ENCODE results near the gene BCAP31. TPM values are rescaled to one million over a fixed set of nuclear protein-coding genes. Genes with fewer than 3 reads are reported as not detected.
A peak's percentile ranks its signal among the peaks of the same experiment; 100 is the strongest.
"Not testable (repeated sequence)": the region's sequence is repeated elsewhere in the genome, so short reads cannot be mapped to it uniquely, and the experiment has no call there.

Gene BCAP31
- total RNA-seq, 1 experiment from 2014 or later, result 289 TPM

DNA sequence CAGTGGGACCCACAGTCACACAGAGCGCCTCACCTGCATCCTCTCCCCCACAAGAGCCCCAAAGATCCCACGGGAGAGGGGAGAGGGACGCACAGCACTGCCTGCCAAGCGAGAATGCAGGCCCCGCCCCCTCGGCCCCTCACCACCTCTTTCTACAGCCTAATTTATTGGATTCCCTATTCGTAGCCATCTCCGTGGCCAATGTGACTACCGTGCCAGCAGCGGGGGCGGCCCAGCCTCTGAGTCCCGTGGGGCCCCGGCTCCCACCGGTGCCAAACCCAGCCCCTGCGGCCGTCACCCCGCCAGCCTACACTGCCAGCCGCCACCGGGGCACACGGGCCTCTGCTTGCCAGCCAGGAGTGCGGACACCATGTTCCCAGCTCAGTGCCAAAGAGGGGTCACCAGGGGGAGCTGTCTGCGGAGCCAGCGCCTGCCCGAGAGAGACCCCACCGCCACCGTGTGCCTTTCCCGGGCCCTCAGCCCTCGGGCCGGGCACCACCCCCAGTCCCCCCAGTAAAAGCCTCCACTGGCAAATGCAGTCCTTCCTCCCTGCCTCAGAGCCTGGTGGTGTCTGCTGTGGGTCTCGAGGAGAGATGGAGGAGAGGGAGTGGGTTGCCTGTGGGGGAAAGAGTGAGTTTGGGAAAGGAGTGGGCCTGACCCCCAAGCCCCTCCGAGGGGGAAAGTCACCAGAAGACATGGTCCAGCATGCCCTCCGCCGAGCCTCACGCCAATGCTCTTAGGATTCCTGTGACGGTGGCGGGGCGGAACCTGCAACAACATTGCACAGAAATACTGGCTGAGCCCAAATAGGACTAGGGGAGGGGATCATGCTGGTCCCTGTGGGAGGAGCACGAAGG is 20.3 kb upstream of the BCAP31 start:
- intact Hi-C loops (cut with micrococcal nuclease), result no loop called here
- no peak overlapping the region for H2AFZ ChIP-seq (ENCODE audit: low read length)
- TF ChIP-seq, protein P1, sequence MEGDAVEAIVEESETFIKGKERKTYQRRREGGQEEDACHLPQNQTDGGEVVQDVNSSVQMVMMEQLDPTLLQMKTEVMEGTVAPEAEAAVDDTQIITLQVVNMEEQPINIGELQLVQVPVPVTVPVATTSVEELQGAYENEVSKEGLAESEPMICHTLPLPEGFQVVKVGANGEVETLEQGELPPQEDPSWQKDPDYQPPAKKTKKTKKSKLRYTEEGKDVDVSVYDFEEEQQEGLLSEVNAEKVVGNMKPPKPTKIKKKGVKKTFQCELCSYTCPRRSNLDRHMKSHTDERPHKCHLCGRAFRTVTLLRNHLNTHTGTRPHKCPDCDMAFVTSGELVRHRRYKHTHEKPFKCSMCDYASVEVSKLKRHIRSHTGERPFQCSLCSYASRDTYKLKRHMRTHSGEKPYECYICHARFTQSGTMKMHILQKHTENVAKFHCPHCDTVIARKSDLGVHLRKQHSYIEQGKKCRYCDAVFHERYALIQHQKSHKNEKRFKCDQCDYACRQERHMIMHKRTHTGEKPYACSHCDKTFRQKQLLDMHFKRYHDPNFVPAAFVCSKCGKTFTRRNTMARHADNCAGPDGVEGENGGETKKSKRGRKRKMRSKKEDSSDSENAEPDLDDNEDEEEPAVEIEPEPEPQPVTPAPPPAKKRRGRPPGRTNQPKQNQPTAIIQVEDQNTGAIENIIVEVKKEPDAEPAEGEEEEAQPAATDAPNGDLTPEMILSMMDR (conservative IDR thresholded peaks at IDR 0.05; ENCODE audit: low read depth, low read length), result peak; percentile 40; the same call in 1 of the 2 replicates
- no peak for TF ChIP-seq EZH2phosphoT487 (IDR thresholded peaks at IDR 0.05; ENCODE audit: borderline replicate concordance, low read length)
- TF ChIP-seq EZH2 (IDR thresholded peaks at IDR 0.05; ENCODE audit: low read length, unreplicated experiment), result no peak
- CTCF ChIA-PET, result no interaction called here
- H3F3A ChIP-seq (ENCODE audit: low read length, unreplicated experiment), result no peaks in the 10 kb centered on the region
- H3K9me3 ChIP-seq (ENCODE audit: low read length), result no peaks in the 10 kb centered on the region
- no peak overlapping the region for H3K4me3 ChIP-seq (ENCODE audit: low read length)
- no peaks in the 10 kb centered on the region for H3K27me3 ChIP-seq (ENCODE audit: low read length)
- POLR2A ChIA-PET (ENCODE audit: unreplicated experiment), result no interaction called here
- H4K20me1 ChIP-seq (ENCODE audit: low read length), result no peaks in the 10 kb centered on the region
- no peak overlapping the region for H3K9ac ChIP-seq (ENCODE audit: low read length)
- no peaks in the 10 kb centered on the region for H3K4me1 ChIP-seq (ENCODE audit: insufficient read depth, low read length)
- no peak overlapping the region for H3K27ac ChIP-seq (ENCODE audit: low read length)
- H3K4me2 ChIP-seq (ENCODE audit: low read length), result peak overlapping the region; percentile 28; the same call in 1 of the 2 replicates
- ATAC-seq (0 out of 2 replicates have a peak, but pooled peaks have one; percentile 24), DNase-seq (peak; percentile 7)
- no peaks in the 10 kb centered on the region for H3K79me2 ChIP-seq (ENCODE audit: low read length)
- no peaks in the 10 kb centered on the region for H3K9me2 ChIP-seq (replicated peaks; ENCODE audit: low read length)
- H3K36me3 ChIP-seq (ENCODE audit: low read depth, low read length), result no peaks in the 10 kb centered on the region
- BruUV-seq (replicated peaks), result no TSS peak

DNA sequence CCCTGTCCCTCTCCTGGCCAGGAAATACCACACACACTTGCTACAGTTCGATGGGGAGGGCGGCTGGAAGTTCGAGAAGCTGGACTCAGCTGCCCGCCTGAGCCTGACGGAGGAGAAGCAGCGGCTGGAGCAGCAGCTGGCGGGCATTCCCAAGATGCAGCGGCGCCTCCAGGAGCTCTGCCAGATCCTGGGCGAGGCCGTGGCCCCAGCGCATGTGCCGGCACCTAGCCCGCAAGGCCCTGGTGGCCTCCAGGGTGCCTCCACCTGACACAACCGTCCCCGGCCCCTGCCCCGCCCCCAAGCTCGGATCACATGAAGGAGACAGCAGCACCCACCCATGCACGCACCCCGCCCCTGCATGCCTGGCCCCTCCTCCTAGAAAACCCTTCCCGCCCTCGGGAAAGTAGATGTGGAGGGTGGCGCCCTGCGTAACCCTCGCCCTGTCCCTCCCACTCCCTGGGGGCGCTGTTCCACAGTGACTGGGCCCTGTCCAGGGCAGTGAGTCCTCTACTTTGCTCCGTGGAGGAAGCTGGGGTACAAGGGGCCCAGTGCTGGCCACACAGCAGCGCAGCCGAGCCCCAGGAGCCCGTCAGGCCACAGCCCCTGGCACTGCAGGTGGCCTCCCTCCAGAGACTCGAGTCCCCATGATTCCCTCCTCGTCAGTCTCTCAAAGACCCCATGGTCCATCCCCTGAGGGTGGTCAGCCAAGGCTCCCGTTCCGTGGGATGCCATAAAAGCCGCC is 19.5 kb upstream of the BCAP31 start:
- H3K36me3 ChIP-seq (ENCODE audit: low read depth, low read length); H3F3A ChIP-seq (ENCODE audit: low read length, unreplicated experiment); H3K27ac ChIP-seq (ENCODE audit: low read length); intact Hi-C loops (cut with micrococcal nuclease); H3K9me2 ChIP-seq (replicated peaks; ENCODE audit: low read length); H3K4me1 ChIP-seq (ENCODE audit: insufficient read depth, low read length); H4K20me1 ChIP-seq (ENCODE audit: low read length); H2AFZ ChIP-seq (ENCODE audit: low read length); H3K9ac ChIP-seq (ENCODE audit: low read length); H3K9me3 ChIP-seq (ENCODE audit: low read length); H3K79me2 ChIP-seq (ENCODE audit: low read length); CTCF ChIA-PET; BruUV-seq (replicated peaks); POLR2A ChIA-PET (ENCODE audit: unreplicated experiment); H3K27me3 ChIP-seq (ENCODE audit: low read length); H3K4me3 ChIP-seq (ENCODE audit: low read length): not testable (repeated sequence)
- ATAC-seq (peak; percentile 24; the same call in 1 of the 2 replicates), DNase-seq (peak; percentile 43)
- peak overlapping the region; percentile 28; the same call in 1 of the 2 replicates for H3K4me2 ChIP-seq (ENCODE audit: low read length)

DNA sequence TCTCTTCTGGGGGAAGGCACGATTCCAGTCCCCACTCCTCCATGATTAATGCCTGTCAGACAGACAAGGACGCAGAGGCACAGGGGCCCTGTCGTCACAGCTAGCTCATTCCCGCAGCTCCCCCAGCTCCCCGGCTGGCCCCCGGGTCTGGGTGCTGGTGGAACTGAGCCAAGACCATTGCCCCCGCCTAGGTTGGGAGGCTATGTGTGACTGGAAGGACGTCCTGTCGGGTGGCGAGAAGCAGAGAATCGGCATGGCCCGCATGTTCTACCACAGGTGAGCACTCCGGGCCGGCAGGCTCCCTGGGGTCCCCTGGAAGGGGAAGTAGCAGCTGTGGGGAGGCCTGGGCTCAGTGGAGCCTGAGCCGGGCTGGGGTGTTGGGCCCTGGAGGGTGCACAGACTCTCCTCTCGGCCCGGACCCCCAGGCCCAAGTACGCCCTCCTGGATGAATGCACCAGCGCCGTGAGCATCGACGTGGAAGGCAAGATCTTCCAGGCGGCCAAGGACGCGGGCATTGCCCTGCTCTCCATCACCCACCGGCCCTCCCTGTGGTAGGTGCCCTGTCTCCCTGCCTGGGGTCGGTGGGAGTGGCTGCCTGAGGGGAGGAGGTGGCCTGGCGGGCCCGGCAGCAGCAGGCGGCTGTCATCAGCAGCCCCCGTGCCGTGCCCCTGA is 18.7 kb upstream of the BCAP31 start:
- H3F3A ChIP-seq (ENCODE audit: low read length, unreplicated experiment); H3K9me3 ChIP-seq (ENCODE audit: low read length); H3K27ac ChIP-seq (ENCODE audit: low read length); CTCF ChIA-PET; BruUV-seq (replicated peaks); DNase-seq; H2AFZ ChIP-seq (ENCODE audit: low read length); H3K9ac ChIP-seq (ENCODE audit: low read length); H3K4me1 ChIP-seq (ENCODE audit: insufficient read depth, low read length); H3K4me2 ChIP-seq (ENCODE audit: low read length); H3K27me3 ChIP-seq (ENCODE audit: low read length); H3K4me3 ChIP-seq (ENCODE audit: low read length); H3K36me3 ChIP-seq (ENCODE audit: low read depth, low read length); H4K20me1 ChIP-seq (ENCODE audit: low read length); H3K9me2 ChIP-seq (replicated peaks; ENCODE audit: low read length); intact Hi-C loops (cut with micrococcal nuclease); H3K79me2 ChIP-seq (ENCODE audit: low read length); ATAC-seq: not testable (repeated sequence)
- POLR2A ChIA-PET (ENCODE audit: unreplicated experiment), result interaction anchor here (0.6 kb wide), 1 partner anchor 33 kb away, joined by 3 read pairs; no protein-coding TSS in a partner anchor

DNA sequence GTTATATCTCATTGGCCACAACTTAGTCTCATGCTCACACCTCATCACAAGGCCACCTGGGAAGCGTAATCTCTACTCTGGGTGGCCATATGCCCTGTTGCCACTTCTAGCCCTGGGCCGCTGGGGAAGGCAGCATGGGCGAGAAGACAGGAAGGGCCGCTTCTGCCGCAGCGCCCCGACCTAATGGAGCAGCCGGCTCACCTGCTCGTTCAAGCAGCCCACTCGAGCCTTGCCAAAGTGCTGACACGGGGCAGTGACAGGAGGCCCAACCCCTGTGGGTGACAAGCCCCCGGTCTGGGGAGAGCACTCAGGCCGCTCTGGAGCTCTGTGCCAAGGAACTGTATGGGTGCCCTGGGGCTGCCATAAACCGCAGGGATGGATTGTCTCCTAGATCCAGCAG is 17.9 kb upstream of the BCAP31 start:
- H3K36me3 ChIP-seq (ENCODE audit: low read depth, low read length); H3K4me2 ChIP-seq (ENCODE audit: low read length); H3K79me2 ChIP-seq (ENCODE audit: low read length); H3K9me2 ChIP-seq (replicated peaks; ENCODE audit: low read length); H4K20me1 ChIP-seq (ENCODE audit: low read length); ATAC-seq; DNase-seq; H3F3A ChIP-seq (ENCODE audit: low read length, unreplicated experiment); H3K27ac ChIP-seq (ENCODE audit: low read length); H3K9ac ChIP-seq (ENCODE audit: low read length); BruUV-seq (replicated peaks); H3K4me1 ChIP-seq (ENCODE audit: insufficient read depth, low read length); intact Hi-C loops (cut with micrococcal nuclease); H3K27me3 ChIP-seq (ENCODE audit: low read length); H2AFZ ChIP-seq (ENCODE audit: low read length); CTCF ChIA-PET; H3K4me3 ChIP-seq (ENCODE audit: low read length); H3K9me3 ChIP-seq (ENCODE audit: low read length): not testable (repeated sequence)
- POLR2A ChIA-PET (ENCODE audit: unreplicated experiment), result interaction anchor here (0.6 kb wide), 1 partner anchor 32 kb away, joined by 3 read pairs; no protein-coding TSS in a partner anchor

Data from PC-3 (cell line).